ENCODE data around the gene ZBTB44. TPM values are rescaled to one million over a fixed set of nuclear protein-coding genes. Genes with fewer than 3 reads are reported as not detected.
"Not testable (repeated sequence)": the region's sequence is repeated elsewhere in the genome, so short reads cannot be mapped to it uniquely, and the experiment has no call there.

Gene ZBTB44
- total and polyA plus RNA-seq, 4 experiments from 2014 or later: 3.0 to 76.2 (median 40.7) TPM

DNA sequence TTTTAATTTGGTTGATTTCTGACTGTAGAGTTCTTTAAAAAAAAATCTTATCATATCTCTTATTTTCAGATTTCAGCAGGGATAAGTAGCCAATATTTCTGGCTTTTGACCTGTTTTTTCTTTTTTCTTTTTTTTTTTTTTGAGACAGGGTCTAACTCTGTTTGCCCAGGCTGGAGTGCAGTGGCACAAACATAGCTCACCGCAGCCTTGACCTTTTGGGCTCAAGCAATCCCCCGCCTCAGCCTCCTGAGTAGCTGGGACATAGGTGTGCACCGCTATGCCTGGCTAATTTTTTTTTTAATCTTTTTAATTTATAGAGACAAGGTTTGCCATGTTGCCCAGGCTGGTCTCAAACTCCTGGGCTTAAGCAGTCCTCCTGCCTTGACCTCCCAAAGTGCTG is 23.9 kb upstream of the ZBTB44 start:
- Mint-ChIP-seq H3K4me1 (peaks cover 12 to 28% (median 15%) of the 10 kb centered on the region in 4 donors), H3K27me3 (no peaks in the 10 kb centered on the region), H3K9me3 (peaks cover 5 to 29% (median 19%) of the 10 kb centered on the region in 8 donors), H3K27ac (peak overlapping the region in 3 of 7 donors; percentile 4 to 72 (median 36)), H3K4me3 (no peak overlapping the region), H3K36me3 (peaks cover 8 to 21% of the 10 kb centered on the region in 2 donors)
- Histone ChIP-seq H3K27me3 (ENCODE audit: insufficient read depth, low read length) (no peaks in the 10 kb centered on the region), H3K4me3 (ENCODE audit: low read length in 2 of 2) (no peak overlapping the region), H3K36me3 (ENCODE audit: insufficient read depth, low read length) (no peaks in the 10 kb centered on the region), H3K9me3 (ENCODE audit: control insufficient read depth in 1 of 2, low read length in 2 of 2) (no peaks in the 10 kb centered on the region), H3K4me1 (ENCODE audit: insufficient read depth, low read length) (peaks cover 14% of the 10 kb centered on the region), H3K27ac (ENCODE audit: low read depth, low read length) (no peak overlapping the region)
- DNase-seq: no peak
- CTCF ChIA-PET (ENCODE audit: partially characterized antibody): no interaction called here
- POLR2A ChIA-PET (ENCODE audit: partially characterized antibody): no interaction called here
- intact Hi-C loops (cut with micrococcal nuclease): no loop called here

DNA sequence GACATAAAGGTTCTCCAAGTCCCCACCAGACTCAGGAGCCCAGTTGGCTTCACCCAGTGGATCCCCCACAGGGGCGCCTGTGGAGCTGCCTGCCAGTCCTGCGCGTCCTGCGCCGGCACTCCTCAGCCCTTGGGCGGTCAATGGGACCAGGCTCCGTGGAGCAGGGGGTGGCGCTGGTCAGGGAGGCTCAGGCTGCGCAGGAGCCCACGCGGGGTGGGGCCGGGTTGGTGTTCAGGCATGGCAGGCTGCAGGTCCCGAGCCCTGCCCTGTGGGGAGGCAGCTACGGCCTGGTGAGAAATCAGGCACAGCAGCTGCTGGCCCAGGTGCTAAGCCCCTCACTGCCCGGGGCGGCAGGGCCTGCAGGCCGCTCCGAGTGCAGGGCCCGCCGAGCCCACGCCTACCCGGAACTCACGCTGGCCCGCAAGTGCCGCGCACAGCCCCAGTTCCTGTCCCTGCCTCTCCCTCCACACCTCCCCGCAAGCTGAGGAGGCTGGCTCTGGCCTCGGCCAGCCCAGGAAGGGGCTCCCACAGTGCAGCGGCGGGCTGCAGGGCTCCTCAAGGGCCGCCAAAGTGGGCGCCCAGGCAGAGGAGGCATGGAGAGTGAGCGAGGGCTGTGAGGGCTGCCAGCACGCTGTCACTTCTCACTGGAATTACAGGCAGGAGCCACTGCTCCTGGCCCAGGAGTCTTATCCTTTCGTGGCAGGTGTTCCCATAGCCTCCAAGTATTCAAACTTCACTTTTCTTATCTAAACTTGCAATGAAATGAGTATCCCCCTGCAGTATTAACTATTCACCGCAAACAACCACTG is 22.8 kb upstream of the ZBTB44 start:
- DNase-seq: no peak
- no peak overlapping the region for H3K4me3 ChIP-seq (ENCODE audit: low read length in 2 of 2)
- H3K27me3 ChIP-seq (ENCODE audit: insufficient read depth, low read length): no peaks in the 10 kb centered on the region
- peaks cover 14% of the 10 kb centered on the region for H3K4me1 ChIP-seq (ENCODE audit: insufficient read depth, low read length)
- intact Hi-C loops (cut with micrococcal nuclease): no loop called here
- ChIA-PET POLR2A (ENCODE audit: partially characterized antibody) (no interaction called here), CTCF (ENCODE audit: partially characterized antibody) (no interaction called here)
- no peak overlapping the region for H3K4me3 Mint-ChIP-seq
- H3K27ac ChIP-seq (ENCODE audit: low read depth, low read length): no peak overlapping the region
- no peaks in the 10 kb centered on the region for H3K27me3 Mint-ChIP-seq
- no peaks in the 10 kb centered on the region for H3K9me3 ChIP-seq (ENCODE audit: control insufficient read depth in 1 of 2, low read length in 2 of 2)
- H3K9me3 Mint-ChIP-seq: peaks cover 5 to 29% (median 18%) of the 10 kb centered on the region in 8 donors
- no peaks in the 10 kb centered on the region for H3K36me3 ChIP-seq (ENCODE audit: insufficient read depth, low read length)
- H3K36me3 Mint-ChIP-seq: peaks cover 8 to 21% of the 10 kb centered on the region in 2 donors
- H3K4me1 Mint-ChIP-seq: peaks cover 12 to 28% (median 15%) of the 10 kb centered on the region in 4 donors
- no peak overlapping the region for H3K27ac Mint-ChIP-seq

DNA sequence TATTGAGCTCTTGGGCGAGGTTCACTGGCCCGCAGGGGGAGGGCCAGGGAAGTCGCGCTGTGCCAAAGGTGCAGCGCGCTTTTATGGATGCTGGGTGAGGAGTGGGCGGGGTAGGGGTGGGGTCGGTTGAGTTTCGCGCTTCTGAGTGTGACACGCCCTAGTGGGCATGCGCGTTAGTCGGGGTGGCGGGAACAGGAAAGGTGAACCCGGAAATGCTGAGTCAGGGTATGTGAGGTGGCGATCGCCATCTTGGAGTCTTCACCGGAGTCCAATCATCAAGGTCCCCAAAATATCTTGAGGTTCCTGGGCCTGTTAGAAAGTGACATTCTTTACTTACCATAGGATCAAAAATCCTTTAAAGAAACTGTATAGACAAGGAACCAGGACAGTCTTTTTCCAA is 16.7 kb upstream of the ZBTB44 start:
- CTCF ChIA-PET (ENCODE audit: partially characterized antibody): interaction anchor here (1.8 kb wide), 1 partner anchor 9 kb away, joined by 4 read pairs; no protein-coding TSS in a partner anchor
- H3K27ac ChIP-seq (ENCODE audit: low read depth, low read length); H3K4me3 ChIP-seq (ENCODE audit: low read length in 2 of 2); H3K4me1 Mint-ChIP-seq; H3K27me3 ChIP-seq (ENCODE audit: insufficient read depth, low read length); H3K9me3 Mint-ChIP-seq; DNase-seq; H3K27ac Mint-ChIP-seq; H3K4me3 Mint-ChIP-seq; intact Hi-C loops (cut with micrococcal nuclease); H3K36me3 ChIP-seq (ENCODE audit: insufficient read depth, low read length); H3K27me3 Mint-ChIP-seq; H3K4me1 ChIP-seq (ENCODE audit: insufficient read depth, low read length); POLR2A ChIA-PET (ENCODE audit: partially characterized antibody); H3K9me3 ChIP-seq (ENCODE audit: control insufficient read depth in 1 of 2, low read length in 2 of 2): not testable (repeated sequence)
- peaks cover 3 to 22% of the 10 kb centered on the region in 2 donors for H3K36me3 Mint-ChIP-seq

DNA sequence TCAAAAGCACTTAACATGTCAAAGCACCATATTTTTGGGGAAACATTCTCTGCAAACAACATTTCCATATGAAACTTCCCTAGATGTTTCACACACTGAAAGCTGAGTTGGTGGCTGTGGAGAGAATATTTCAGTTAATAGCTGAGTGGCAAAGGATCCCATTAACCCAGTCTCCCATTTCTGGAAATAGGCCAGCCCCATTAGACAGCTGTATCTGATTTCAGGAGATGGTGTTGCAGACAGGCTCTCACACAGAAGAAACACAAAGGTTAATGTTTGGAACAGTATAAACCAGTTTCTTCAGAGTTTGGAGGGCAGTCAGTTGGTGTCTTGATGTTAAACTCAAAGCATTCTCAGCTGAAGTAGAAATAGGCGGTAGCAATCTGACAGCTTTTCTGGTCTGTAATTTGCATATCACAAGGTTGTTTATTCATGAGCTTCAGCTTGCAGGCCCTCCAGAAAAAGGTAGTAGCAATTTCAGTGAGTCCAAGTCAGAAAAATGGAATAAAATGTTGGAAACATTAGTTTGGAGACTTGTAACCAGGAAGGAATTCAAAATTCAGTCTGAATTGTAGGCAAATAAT is 15.5 kb upstream of the ZBTB44 start:
- peaks cover 3 to 22% of the 10 kb centered on the region in 2 donors for H3K36me3 Mint-ChIP-seq

DNA sequence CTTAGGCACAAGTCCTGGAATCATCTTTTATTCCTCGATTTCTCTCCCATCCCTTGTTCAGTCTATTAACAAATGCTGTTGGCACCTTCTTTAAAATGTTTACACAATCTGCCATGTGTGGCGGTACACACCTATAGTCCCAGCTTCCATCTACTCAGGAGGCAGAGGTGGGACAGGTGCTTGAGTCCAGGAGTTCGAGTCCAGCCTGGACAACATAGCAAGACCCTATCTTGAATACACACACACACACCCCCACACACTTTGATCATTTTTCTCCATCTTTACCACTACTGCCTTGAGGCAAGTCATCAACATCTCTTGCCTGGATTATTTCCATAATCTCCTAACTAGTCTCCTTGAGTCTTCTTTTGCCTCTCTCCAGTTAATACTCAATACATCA is 13.7 kb upstream of the ZBTB44 start:
- Mint-ChIP-seq H3K27me3 (no peaks in the 10 kb centered on the region), H3K4me1 (no peaks in the 10 kb centered on the region), H3K4me3 (no peak overlapping the region), H3K27ac (no peak overlapping the region), H3K9me3 (peaks cover 0 to 7% (median 0%) of the 10 kb centered on the region in 8 donors), H3K36me3 (peaks cover 3 to 22% of the 10 kb centered on the region in 2 donors)
- intact Hi-C loops (cut with micrococcal nuclease): no loop called here
- Histone ChIP-seq H3K4me1 (ENCODE audit: insufficient read depth, low read length) (no peaks in the 10 kb centered on the region), H3K4me3 (ENCODE audit: low read length in 2 of 2) (no peak overlapping the region), H3K9me3 (ENCODE audit: control insufficient read depth in 1 of 2, low read length in 2 of 2) (no peaks in the 10 kb centered on the region), H3K36me3 (ENCODE audit: insufficient read depth, low read length) (no peaks in the 10 kb centered on the region), H3K27me3 (ENCODE audit: insufficient read depth, low read length) (no peaks in the 10 kb centered on the region), H3K27ac (ENCODE audit: low read depth, low read length) (no peak overlapping the region)
- CTCF ChIA-PET (ENCODE audit: partially characterized antibody): no interaction called here
- POLR2A ChIA-PET (ENCODE audit: partially characterized antibody): no interaction called here
- no peak for DNase-seq

More for the DNA sequence above, 15.5 kb upstream of the ZBTB44 start:
- no peaks in the 10 kb centered on the region for H3K4me1 ChIP-seq (ENCODE audit: insufficient read depth, low read length)
- Mint-ChIP-seq H3K9me3 (peaks cover 0 to 7% (median 0%) of the 10 kb centered on the region in 8 donors), H3K27me3 (no peaks in the 10 kb centered on the region), H3K27ac (no peak overlapping the region), H3K4me3 (no peak overlapping the region), H3K4me1 (no peaks in the 10 kb centered on the region)
- ChIA-PET CTCF (ENCODE audit: partially characterized antibody) (interaction anchor here (1.8 kb wide), 1 partner anchor 10 kb away, joined by 4 read pairs; no protein-coding TSS in a partner anchor), POLR2A (ENCODE audit: partially characterized antibody) (no interaction called here)
- no peaks in the 10 kb centered on the region for H3K36me3 ChIP-seq (ENCODE audit: insufficient read depth, low read length)
- H3K4me3 ChIP-seq (ENCODE audit: low read length in 2 of 2): no peak overlapping the region
- H3K9me3 ChIP-seq (ENCODE audit: control insufficient read depth in 1 of 2, low read length in 2 of 2): no peaks in the 10 kb centered on the region
- H3K27me3 ChIP-seq (ENCODE audit: insufficient read depth, low read length): no peaks in the 10 kb centered on the region
- intact Hi-C loops (cut with micrococcal nuclease): no loop called here
- DNase-seq: no peak
- H3K27ac ChIP-seq (ENCODE audit: low read depth, low read length): no peak overlapping the region

DNA sequence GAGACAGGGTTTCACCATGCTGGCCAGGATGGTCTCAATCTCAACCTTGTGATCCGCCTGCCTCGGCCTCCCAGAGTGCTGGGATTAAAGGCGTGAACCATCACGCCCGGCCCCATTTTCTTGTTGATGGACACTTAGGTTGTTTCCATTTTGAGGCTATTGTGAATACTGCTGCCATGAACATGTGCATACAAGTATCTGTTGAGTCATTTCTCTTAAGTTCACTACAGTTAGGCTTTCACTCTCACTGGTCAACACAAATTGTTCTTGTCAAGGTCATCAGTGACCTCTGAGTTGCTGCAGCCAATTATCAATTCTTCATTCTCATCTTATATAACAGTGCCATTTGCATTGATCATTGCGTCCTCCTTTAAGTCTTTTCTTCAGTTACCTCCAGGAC is 13.0 kb upstream of the ZBTB44 start:
- H3K4me1 Mint-ChIP-seq: no peaks in the 10 kb centered on the region

DNA sequence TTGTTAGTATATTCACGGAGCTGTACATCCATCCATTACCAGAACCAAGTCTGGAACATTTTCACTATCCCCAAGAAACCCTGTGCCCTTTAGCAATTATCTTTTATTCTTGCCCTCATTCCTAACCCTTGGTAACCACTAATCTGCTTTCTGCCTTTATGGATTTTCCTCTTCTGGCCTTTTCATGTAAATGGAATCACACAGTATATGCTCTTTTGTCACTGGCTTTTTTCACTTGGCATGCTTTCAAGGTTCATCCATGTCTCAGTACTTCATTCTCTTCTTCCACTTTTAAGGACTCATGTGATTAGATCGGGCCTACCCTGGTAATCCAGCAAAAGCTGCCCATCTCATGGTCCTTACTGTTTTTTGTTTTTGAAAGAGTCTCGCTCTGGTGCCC is 11.0 kb upstream of the ZBTB44 start:
- Mint-ChIP-seq H3K4me1 (no peaks in the 10 kb centered on the region), H3K27me3 (no peaks in the 10 kb centered on the region), H3K27ac (no peak overlapping the region), H3K4me3 (no peak overlapping the region), H3K36me3 (peaks cover 4 to 22% of the 10 kb centered on the region in 2 donors), H3K9me3 (peaks cover 4 to 17% (median 12%) of the 10 kb centered on the region in 8 donors)
- POLR2A ChIA-PET (ENCODE audit: partially characterized antibody): no interaction called here
- CTCF ChIA-PET (ENCODE audit: partially characterized antibody): no interaction called here
- no peaks in the 10 kb centered on the region for H3K9me3 ChIP-seq (ENCODE audit: control insufficient read depth in 1 of 2, low read length in 2 of 2)
- DNase-seq: no peak
- no peak overlapping the region for H3K4me3 ChIP-seq (ENCODE audit: low read length in 2 of 2)
- no peak overlapping the region for H3K27ac ChIP-seq (ENCODE audit: low read depth, low read length)
- no peaks in the 10 kb centered on the region for H3K4me1 ChIP-seq (ENCODE audit: insufficient read depth, low read length)
- no peaks in the 10 kb centered on the region for H3K27me3 ChIP-seq (ENCODE audit: insufficient read depth, low read length)
- intact Hi-C loops (cut with micrococcal nuclease): no loop called here
- no peaks in the 10 kb centered on the region for H3K36me3 ChIP-seq (ENCODE audit: insufficient read depth, low read length)

More for the DNA sequence above, 13.0 kb upstream of the ZBTB44 start:
- H3K27ac Mint-ChIP-seq: no peak overlapping the region
- Histone ChIP-seq H3K4me3 (ENCODE audit: low read length in 2 of 2) (no peak overlapping the region), H3K4me1 (ENCODE audit: insufficient read depth, low read length) (no peaks in the 10 kb centered on the region), H3K9me3 (ENCODE audit: control insufficient read depth in 1 of 2, low read length in 2 of 2) (no peaks in the 10 kb centered on the region), H3K27ac (ENCODE audit: low read depth, low read length) (no peak overlapping the region), H3K27me3 (ENCODE audit: insufficient read depth, low read length) (no peaks in the 10 kb centered on the region), H3K36me3 (ENCODE audit: insufficient read depth, low read length) (no peaks in the 10 kb centered on the region)
- H3K4me3 Mint-ChIP-seq: no peak overlapping the region
- intact Hi-C loops (cut with micrococcal nuclease): no loop called here
- peaks cover 0 to 7% (median 4%) of the 10 kb centered on the region in 8 donors for H3K9me3 Mint-ChIP-seq
- DNase-seq: no peak
- H3K36me3 Mint-ChIP-seq: peaks cover 4 to 22% of the 10 kb centered on the region in 2 donors
- no peaks in the 10 kb centered on the region for H3K27me3 Mint-ChIP-seq
- ChIA-PET POLR2A (ENCODE audit: partially characterized antibody) (no interaction called here), CTCF (ENCODE audit: partially characterized antibody) (no interaction called here)
